Brain pericyte (primary cell): ENCODE measurements around the gene GPR37.

Source experiments
- DNase-seq: peaks from one replicate; pipeline ENCODE4 v3.0.0-alpha.2; 2012; ENCODE audit warnings: low read depth, low spot score

The GPR37 gene

DNA sequence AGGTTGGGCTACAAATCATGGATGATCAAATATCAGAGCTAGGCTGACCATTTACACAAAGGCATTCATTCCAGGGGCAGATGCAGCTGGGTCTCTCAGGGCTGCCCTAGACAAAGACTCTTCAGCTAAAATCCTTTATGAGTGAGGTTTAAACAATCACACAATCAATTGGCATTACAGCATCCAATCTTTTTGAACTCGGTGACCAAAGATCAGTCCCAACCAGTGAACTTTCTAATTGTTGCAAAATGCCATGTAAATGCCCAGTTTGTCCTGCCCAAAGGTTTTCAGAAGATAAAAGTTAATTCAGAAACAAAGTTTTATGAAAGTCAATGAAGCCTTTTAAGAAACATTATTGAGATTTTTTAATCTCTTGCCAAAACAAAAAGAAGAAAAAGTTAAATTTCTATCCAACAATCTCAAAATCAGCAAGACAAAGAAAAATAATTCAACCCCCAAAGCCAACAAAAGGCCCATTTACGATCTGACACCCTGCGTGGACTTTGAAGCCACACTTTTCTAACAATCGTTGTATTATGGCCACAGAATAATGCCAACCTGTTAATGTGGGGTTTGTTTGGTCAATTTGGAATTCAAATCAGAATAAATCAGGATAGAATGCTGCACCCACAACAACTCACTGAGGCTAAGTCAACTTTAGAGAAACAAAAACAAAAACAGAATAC lies 40.9 kb downstream of the GPR37 start:
- DNase-seq = no peak

DNA sequence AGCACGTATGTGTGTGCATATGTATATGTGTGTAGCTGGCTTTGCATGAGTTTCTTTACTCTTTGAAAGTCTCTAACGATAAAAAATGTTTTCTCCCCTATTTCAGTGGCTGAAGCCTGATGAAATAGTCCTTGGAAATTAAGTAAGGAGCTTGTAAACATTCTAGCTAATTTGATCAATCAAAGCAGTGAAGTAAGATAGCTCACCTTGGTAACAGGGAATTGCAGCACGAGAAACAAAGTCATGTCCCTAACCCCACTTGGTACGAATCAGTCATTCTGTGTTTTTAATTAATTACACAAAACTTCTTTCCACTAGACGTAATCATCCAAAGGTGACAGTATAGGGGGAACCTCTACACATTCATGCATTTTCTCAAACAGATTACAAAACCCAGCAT lies 41.5 kb downstream of the GPR37 start:
- DNase-seq = no peak

DNA sequence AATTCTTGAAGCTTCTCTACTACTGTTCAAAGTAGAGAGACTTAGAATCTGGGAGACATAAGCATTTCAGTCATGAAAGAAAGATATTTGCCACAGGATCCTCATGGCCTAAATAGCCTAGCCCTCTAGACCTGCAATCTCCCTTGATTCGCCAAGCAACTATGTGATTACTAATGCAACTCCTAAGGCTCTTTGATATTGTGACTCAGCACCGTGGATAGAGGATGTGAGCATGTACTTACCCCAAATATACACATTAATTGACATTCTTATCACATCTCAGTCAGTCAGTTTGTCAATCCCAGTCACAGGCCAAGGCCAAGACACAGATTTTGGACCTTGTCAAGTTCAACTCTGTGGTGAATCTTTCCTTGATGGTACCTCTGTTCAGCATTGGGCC lies 42.6 kb downstream of the GPR37 start:
- DNase-seq = no peak

- no peak for DNase-seq
Observed at GRCh38 chr7:124722292-124722691, 43.3 kb downstream of the GPR37 start.

DNA sequence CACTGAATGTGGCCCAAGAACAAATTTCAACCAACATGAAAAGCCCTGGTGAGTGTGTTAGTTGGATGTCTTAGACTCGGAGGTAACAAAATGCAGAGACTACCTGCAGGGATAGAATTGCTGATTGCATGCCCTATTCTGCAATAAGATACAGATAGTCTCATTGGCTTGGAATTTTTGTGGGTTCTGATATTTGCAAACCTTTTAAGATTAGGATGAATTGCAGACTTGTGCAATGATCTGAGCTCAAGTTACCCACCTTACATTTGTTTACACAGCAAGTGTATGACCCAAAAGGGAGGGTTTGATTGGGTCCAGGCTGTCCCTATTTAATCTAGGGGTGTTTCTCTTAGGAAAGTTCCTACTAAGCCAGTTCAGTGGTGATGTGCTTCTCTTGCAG lies 45.4 kb downstream of the GPR37 start:
- DNase-seq = no peak

DNA sequence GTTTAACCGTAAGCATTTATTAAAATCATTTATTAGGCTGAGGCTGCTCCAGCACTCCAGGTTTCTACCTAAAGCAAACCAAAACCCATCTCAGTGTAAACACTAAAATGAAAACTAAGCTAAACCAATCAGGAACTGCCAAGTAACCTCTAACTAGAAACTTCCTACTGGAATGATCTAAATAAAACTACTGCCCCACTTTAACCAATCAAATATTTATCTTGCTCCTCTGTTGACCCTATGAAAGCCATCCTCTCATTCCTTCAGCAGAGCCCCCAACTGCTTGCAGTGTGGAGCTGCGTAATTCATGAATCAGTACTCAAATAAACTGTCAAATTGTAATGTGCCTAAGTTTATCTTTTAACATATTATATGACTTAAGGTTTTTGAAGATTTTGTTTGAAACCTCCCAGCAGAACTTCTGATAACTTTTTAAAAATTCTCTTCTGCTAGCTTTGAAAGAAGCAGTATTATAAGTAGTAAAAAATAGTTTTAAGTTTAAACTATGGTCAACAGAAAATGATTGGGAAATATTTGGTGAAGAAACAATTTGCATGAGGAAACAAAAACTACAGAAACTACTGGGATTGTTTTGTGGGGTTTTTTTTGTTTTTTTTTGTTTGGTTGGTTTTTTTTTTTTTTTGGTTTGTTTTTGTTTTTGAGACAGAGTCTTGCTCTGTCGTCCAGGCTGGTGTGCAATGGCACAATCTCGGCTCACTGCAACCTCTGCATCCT lies 47.4 kb downstream of the GPR37 start:
- DNase-seq = no peak

- no peak for DNase-seq
Observed at GRCh38 chr7:124716894-124717293, 48.7 kb downstream of the GPR37 start.

- no peak for DNase-seq
Observed at GRCh38 chr7:124713086-124713485, 52.5 kb downstream of the GPR37 start.

GRCh38 chr7:124712017-124712416 lies 53.6 kb downstream of the GPR37 start:
- DNase-seq = no peak

- no peak for DNase-seq
Observed at GRCh38 chr7:124702385-124702784, 63.2 kb downstream of the GPR37 start.

DNA sequence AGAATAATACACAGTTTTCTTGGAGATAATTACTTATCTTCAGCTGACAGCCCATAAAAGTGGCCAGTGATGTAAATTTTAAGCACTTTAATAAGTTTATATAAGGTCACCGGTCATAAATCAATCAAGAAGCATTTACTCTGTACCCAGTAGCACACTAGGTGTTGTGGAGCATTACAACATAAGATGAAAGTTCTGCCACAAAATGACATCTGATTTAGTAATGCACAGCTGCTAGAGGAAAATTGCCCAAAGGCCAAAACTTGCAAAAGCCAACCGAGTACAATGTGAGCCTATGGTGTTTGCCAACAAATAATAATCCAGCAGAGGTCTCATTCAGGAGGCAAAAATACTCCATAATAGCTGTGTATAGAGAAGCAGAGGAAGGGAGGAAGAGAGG lies 63.6 kb downstream of the GPR37 start:
- no peak for DNase-seq

- no peak for DNase-seq
Observed at GRCh38 chr7:124700655-124701054, 64.9 kb downstream of the GPR37 start.

- DNase-seq = no peak
Observed at GRCh38 chr7:124698964-124699363, 66.6 kb downstream of the GPR37 start.

- DNase-seq = no peak
Observed at GRCh38 chr7:124697746-124698145, 67.8 kb downstream of the GPR37 start.
